Neutrophil (primary cell): ENCODE data around the gene CLEC11A.

Source experiments
- H3K27ac ChIP-seq: fragments of 200-600 bp; sonication (generic); 2 replicates; pipeline ENCODE4 v1.5.1; 2016; ENCODE audit warnings: mild to moderate bottlenecking, moderate library complexity
- H3K27me3 ChIP-seq: fragments of 200-600 bp; sonication (generic); 2 replicates; pipeline ENCODE4 v1.6.0; 2016; ENCODE audit warnings: mild to moderate bottlenecking
- H3K36me3 ChIP-seq: fragments of 200-600 bp; sonication (generic); 2 replicates; pipeline ENCODE4 v1.5.1; 2017
- H3K4me1 ChIP-seq, 2 experiments: fragments of 200-600 bp in 1 of 2; sonication (generic) in 1 of 2; 1 replicate in 1 of 2; 2 replicates in 1 of 2; pipeline versions ENCODE4 v1.5.1 to v1.6.1; 2013 to 2016; ENCODE audit warnings: low read depth in 1 of 2, low read length in 1 of 2, mild to moderate bottlenecking in 1 of 2, moderate library complexity in 1 of 2; ENCODE audit not compliant: control insufficient read depth in 1 of 2, insufficient read depth in 1 of 2
- H3K4me3 ChIP-seq, 2 experiments: fragments of 200-600 bp in 1 of 2; sonication (generic) in 1 of 2; 1 replicate in 1 of 2; 2 replicates in 1 of 2; pipeline ENCODE4 v1.5.1; 2013 to 2016; ENCODE audit warnings: low read depth in 1 of 2, low read length in 1 of 2, mild to moderate bottlenecking in 1 of 2, moderate library complexity in 1 of 2
- H3K9me3 ChIP-seq: fragments of 200-600 bp; sonication (generic); 2 replicates; pipeline ENCODE4 v1.5.1; 2016
- CTCF ChIP-seq: fragments of 200-600 bp; sonication (generic); IDR thresholded peaks from 2 replicates; pipeline ENCODE4 v1.5.1; 2016; ENCODE audit warnings: antibody characterized with exemption

Gene CLEC11A

GRCh38 chr19:50728084-50728737 lies 5.0 kb downstream of the CLEC11A start:
- H3K36me3 ChIP-seq = no peaks in the 10 kb centered on the region
- H3K27me3 ChIP-seq = peaks cover 59% of the 10 kb centered on the region
- H3K9me3 ChIP-seq = no peaks in the 10 kb centered on the region
- no peak overlapping the region for H3K4me3 ChIP-seq
- TF ChIP-seq CTCF = no peak
- no peak overlapping the region for H3K27ac ChIP-seq
- peaks cover 31 to 34% of the 10 kb centered on the region in 2 experiments for H3K4me1 ChIP-seq

- Histone ChIP-seq H3K4me3 (no peak overlapping the region), H3K4me1 (peaks cover 17 to 18% of the 10 kb centered on the region in 2 experiments), H3K27ac (no peak overlapping the region), H3K9me3 (no peaks in the 10 kb centered on the region), H3K27me3 (peaks cover 54% of the 10 kb centered on the region), H3K36me3 (no peaks in the 10 kb centered on the region)
- TF ChIP-seq CTCF = no peak
These were observed 6.7 kb downstream of the CLEC11A start for GRCh38 chr19:50729894-50730293.

GRCh38 chr19:50735869-50736268 lies 12.7 kb downstream of the CLEC11A start:
- H3K4me1 ChIP-seq = no peaks in the 10 kb centered on the region
- TF ChIP-seq CTCF = no peak
- no peak overlapping the region for H3K27ac ChIP-seq
- H3K4me3 ChIP-seq = no peak overlapping the region
- H3K9me3 ChIP-seq = no peaks in the 10 kb centered on the region
- peaks cover 76% of the 10 kb centered on the region for H3K27me3 ChIP-seq
- no peaks in the 10 kb centered on the region for H3K36me3 ChIP-seq

GRCh38 chr19:50736338-50736737 lies 13.2 kb downstream of the CLEC11A start:
- no peak overlapping the region for H3K27ac ChIP-seq
- H3K36me3 ChIP-seq = no peaks in the 10 kb centered on the region
- H3K27me3 ChIP-seq = peaks cover 80% of the 10 kb centered on the region
- H3K9me3 ChIP-seq = no peaks in the 10 kb centered on the region
- TF ChIP-seq CTCF = no peak
- H3K4me1 ChIP-seq = no peaks in the 10 kb centered on the region
- no peak overlapping the region for H3K4me3 ChIP-seq

- Histone ChIP-seq H3K4me3 (no peak overlapping the region), H3K36me3 (no peaks in the 10 kb centered on the region), H3K4me1 (no peaks in the 10 kb centered on the region), H3K27me3 (peaks cover 75% of the 10 kb centered on the region), H3K27ac (no peak overlapping the region), H3K9me3 (no peaks in the 10 kb centered on the region)
- no peak for TF ChIP-seq CTCF
These were observed 16.2 kb downstream of the CLEC11A start for GRCh38 chr19:50739132-50739913.
